ENCODE data around the gene GPER1.

GRCh38 chr7:1114088-1114487 lies 26.2 kb downstream of the GPER1 start:
- no peak for TF ChIP-seq CTCF (IDR thresholded peaks at IDR 0.05)
- no peak for TF ChIP-seq EP300 (IDR thresholded peaks at IDR 0.05)
